GM21528 (cell line): ENCODE results near the gene CHMP1A.

ENCODE experiments used
- ATAC-seq: cut with Tn5 transposase; IDR thresholded peaks from one replicate; pipeline ENCODE4 v1.9.1; 2021; ENCODE audit warnings: mild to moderate bottlenecking, moderate library complexity; ENCODE audit not compliant: unreplicated experiment, low FRiP score

CHMP1A gene

DNA sequence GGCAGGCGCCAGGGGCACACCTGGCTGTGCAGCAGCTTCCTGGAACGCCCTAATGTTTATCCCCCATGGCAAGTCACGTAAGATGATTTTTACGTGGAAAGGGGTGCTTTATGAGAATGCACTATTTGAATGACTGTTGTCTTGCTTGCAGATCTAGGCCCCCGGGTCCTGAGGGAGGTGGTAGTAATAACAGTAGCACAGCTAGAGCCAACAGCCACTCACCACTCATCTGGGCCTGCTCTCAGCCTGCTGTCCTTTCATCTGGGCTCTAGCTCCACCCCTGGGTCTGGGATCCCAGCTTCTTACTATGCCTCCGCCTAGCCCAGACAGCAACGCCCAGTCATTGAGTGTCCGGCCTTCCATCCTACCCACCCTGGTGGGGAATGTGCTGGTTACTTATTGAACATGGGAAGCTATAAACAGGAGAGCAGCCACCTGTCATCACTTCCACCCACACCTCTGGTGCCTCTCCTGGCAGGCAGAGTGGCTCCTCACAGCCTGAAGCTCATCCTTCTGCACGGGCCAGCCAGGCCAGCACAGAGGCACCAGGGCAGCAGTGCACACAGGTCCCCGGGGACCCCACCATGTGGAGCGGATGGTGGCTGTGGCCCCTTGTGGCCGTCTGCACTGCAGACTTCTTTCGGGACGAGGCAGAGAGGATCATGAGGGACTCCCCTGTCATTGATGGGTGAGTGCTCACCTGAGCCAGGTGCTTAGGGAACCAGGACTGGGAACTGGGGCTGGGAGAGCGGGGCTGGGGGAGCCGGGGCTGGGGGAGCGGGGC lies 27.5 kb downstream of the CHMP1A start:
- ATAC-seq = no peak

DNA sequence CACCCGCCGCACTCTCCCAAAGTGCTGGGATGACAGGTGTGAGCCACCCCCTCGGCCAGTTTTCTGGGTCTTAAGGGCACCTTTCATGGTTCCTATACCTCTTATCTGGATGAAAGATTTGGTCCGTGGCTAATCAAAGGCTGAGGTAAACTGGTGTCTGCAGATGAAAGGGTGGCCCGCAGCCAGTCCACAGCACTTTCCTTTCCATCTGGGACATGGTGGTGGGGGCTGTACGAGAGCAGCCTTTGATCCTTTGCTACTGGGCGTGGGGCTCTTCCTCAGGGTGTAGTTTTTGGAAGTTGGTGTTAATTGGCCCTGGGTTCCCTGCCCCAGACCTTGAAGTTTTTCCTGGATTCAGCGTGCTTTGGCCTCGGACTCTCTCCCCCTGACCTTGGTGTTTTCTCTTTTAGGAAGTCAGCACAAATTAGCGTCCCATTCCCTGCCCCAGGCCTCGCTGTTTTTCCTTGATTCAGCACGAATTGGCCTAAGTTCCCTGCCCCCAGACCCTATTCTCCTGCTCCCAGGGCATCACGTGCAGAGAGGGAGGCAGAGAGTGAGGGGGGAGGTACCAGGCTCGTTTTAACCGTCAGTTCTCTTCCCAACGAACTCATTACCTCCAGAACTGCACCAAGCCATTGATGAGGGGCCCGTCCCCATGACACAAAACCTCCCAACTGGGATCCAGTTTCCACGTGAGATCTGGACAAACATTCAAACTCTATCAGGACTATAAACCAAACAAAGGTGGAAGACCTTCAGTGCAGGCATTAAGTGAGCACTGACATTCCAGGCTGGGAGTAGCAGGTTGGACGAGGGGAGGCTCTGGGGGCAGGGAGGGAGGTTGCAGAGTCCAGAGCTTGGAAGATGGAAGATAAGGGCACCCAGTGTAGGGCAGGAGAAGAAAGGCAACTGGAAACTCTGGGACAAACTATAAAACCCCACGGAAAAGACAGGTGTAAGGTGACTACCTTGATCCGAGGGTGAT lies 32.4 kb downstream of the CHMP1A start:
- no peak for ATAC-seq

DNA sequence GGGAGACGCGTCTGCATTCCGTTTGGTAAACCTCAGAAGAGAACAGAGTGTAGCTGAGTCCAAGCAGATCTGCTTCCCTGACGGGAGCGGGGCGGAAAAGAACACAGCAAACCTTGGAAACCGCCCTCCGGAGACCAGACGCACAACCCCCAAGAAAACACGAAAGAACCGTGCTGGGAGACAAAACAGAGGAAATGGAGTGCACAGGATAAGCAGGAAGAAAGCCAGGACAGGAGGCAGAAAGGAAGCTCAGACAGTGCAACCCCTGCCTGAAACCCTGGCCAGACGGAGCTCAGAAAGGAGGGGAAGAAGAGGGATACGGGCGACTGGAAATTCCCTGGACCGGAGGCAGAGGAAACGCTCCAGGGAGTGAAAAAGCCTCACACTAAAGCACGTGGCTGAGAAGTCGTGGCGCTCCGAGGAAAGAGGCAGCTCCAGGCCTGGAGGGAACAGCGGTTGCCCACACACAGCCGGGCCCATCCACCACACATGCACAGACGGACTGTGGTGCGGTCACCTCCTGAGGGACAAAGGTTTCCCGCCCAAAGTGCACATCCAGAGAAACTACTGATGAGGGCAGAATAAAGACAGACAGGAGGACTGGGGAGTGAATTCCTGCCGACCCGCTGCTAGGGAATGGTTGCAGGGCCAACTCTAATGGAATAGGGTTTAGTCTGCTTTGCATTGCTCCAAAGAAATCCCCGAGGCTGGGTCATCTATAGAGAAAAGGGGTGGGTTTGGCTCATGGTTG lies 33.8 kb downstream of the CHMP1A start:
- no peak for ATAC-seq

DNA sequence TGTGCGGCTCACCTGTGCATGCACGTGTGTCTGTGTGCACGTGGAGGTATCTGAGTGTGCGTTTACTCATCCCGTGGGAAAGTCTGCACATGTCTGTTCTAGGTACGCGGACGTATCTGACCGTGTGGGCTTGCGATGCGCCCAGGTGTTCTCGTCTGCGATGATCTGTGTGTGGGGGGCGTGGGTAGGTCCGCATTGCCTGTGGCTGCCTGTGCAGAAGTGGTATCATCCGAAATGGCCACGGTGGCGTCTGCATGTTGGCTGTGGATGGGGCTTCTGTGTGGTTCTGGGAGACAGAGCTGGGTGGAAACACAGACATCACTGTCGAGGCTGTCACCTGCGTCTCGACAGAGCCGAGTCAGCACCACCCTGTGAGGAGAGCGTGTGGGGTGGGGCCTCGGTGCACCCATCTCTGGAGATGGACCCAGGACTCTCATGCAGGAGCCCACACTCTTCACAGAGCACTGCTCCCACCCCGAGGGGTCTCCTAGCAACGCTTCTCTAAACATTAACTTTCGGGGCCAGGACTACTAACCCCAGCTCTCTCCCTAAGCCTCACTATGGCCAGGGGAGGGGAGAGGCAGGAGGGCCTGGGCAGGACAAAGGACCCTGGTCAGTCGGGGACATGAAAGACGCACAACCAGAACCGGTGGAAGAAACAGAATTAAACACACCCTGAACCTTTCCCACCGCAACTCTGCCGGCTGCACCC lies 35.7 kb downstream of the CHMP1A start:
- no peak for ATAC-seq

DNA sequence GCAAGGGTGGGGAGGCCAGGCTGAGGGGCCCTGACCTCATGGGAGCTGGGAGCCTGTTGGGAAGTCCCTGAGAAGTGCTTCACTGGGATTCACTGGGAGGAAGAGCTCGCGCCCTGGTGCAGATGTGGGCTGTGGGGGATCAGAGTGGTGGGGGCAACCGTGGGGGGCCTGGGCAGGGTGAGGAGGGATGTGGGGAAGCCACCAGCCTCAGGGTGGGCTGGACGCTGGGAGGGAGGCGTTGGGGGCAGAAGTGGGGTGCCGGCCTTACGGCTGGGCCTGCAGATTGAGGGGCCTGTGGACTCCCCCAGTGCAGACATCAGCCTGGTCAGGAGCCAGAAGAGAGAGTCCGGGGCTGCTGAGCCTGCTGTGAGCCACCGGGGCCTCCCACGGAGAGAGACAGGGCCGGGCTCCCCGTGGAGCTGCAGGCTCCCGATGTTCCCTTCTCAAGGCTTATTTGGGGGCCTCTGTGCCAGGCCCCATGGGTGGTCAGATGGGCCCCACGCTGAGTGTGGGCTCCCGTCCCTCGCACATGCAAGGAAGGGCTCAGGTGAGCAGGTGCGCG lies 36.3 kb downstream of the CHMP1A start:
- ATAC-seq = no peak

DNA sequence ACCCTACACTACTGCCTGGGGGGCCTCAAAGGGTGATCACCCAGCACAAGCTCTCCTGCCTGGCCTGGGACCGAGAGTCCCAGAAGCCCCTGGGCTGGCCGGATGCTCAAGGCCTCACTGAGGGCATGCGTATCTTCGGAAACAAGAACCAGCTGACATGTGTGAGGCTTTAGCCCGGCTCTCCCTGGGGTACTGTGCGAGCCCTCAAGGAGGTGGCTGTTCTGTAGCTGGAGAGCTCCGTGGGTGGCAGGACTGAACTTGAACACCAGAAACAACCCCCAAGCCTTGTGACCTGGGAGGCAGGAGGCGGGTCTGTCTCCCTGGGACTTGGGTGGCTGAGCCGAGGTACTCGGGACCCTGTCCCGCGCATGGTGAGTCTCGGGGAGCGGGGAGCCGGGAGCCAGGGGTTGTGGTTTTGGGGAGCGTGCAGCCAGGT lies 37.1 kb downstream of the CHMP1A start:
- ATAC-seq = no peak

DNA sequence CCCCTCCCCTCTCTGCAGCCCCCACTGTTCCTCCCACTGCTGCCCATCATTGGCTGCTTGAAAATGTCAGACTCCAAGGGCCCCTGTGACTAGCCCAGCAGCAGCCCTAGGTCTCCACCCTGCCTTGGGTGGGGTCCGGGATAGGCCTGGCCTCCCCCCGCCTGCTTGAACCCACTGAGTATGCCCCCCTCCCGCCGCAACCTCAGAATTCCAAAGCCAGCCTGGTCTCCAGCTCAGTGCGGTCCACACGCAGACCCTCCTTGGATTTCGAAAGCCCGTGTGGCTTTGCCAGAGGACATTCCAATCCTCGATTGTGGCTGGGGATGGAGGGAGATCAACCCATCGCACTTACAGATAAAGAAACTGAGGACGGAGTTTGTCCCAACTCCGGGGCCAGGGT lies 37.7 kb downstream of the CHMP1A start:
- ATAC-seq = no peak

DNA sequence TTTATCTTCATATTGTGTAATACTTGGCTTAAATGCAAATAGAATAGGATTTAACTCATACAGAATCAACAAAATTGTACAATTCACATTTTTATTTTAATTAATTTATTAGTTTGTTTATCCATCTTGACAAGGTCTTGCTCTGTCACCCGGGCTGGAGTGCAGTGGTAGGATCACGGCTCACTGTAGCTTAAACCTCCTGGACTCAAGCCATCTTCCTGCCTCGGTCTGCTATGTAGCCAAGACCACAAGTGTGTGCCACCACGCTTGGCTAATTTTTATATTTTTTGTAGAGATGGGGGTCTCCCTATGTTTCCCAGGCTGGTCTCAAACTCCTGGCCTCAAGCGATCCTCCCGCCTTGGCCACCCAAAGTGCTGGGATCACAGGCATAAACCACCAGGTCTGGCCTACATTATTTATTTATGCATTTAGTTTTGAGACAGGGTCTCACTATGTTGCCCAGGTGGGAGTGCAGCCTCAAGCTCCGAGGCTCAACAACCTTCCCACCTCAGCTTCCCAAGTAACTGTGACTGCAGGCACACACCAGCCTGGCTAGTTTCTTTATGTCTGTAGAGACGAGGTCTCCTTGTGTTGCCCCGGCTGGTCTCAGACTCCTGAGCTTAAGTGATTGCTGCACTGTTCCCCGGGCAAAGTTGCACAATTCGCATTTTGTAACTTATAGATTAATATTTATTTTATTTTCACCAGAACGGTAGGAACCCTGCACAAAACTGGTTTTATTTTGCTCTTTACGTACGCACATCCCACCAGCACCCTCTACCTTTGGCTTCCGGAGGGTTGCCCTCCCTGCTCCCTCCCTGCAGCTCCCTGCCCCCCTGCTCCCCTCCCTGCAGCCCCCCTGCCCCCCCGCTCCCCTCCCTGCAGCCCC lies 39.2 kb downstream of the CHMP1A start:
- no peak for ATAC-seq

DNA sequence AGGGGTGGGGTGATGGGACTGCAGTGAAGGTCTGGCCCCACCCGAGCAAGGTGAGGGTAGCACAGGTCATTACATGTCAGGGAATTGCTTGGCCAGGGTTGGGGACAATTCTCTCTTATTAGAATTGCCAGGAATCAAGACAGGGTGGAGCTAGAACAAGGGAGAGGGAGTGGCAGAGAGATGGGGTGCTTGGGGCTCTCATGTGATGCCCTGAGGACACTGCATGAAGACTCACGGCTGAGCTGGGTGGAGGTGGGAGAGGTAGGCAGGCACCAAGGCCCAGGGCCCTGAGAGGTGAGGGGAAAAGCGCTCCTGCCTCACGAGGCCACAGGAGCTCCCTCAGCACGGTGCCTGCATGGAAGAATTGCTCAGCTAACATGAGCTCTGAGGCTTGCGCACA lies 40.5 kb downstream of the CHMP1A start:
- ATAC-seq = no peak

DNA sequence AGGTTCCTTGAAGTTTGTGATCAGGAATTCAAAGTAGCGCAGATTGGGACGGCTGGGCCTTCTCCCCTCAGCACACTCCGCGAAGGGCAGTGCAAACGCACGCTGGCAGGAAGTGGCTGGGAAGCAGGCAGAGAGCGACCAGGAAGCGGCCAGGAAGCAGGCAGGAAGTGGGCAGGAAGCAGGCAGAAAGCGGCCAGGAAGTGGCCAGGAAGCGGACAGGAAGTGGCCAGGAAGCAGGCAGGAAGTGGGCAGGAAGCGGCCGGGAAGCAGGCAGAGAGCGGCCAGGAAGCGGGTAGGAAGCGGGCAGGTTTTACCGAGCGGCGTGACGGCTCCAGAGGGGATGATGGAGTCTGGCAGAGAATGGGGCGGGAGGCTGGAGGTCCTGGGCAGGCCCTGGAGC lies 40.9 kb downstream of the CHMP1A start:
- ATAC-seq = no peak

DNA sequence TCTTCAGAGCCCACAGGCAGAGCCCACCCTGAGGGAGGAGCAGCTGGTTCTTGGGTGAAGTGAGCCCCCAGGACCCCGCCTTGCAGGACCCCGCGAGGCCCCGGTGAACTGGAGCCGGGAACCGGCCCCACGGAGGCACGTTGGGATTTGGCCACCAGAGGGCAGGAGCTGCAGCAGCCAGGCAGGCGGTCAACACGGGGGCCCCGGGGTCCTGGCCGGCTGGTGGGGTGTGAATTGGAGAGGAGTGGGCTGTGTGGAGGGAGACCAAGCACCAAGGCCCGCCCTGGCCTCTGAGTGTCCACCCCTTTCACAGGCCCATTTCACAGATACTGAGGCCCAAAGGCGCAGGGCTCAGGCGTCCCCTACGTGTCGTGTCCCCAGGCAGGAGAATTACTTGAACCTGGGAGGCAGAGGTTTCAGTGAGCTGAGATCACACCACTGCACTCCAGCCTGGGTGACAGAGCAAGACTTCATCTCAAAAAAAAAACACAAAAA lies 41.9 kb downstream of the CHMP1A start:
- ATAC-seq = no peak

DNA sequence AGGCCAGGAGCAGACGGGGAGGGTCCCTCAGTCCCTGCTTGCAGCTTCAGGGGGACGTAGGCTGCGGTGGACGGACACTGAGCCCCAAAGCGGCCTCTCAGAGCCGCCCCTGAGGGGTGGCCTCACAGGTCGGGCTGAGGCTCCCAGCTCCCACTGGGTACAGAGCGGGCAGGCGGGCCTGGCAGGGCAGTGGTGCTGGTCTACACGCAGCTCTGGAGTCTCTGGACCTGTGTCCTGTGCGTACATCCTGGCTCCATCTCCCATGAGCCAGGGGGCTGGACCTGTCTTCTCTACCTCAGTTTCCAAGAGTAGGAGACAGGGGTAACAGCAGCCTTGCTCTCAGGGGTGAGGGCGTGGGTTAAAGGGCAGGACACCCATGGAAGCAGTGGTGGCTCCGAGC lies 42.3 kb downstream of the CHMP1A start:
- ATAC-seq = no peak

DNA sequence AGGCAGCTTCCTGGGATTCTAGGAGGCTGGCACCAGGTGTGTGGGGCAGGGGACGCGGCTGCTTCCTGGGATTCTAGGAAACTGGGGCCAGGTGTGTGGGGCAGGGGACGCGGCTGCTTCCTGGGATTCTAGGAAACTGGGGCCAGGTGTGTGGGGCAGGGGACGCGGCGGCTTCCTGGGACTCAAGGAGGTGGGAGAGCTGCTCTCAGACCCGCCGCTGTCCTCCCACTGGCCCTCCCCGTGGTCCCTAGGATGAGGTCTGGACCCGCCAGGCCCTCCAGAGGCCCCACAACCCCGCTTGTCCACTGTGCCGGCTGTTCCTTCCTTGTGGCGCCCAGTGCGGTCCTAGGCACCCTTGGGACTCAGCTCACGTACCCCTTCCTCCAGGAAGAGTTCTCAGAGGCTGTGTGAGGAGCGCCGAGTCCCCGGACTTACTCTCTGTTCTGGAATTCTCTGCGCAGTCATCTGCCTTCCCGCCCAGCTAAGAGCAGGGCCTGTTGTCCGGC lies 43.5 kb downstream of the CHMP1A start:
- no peak for ATAC-seq

DNA sequence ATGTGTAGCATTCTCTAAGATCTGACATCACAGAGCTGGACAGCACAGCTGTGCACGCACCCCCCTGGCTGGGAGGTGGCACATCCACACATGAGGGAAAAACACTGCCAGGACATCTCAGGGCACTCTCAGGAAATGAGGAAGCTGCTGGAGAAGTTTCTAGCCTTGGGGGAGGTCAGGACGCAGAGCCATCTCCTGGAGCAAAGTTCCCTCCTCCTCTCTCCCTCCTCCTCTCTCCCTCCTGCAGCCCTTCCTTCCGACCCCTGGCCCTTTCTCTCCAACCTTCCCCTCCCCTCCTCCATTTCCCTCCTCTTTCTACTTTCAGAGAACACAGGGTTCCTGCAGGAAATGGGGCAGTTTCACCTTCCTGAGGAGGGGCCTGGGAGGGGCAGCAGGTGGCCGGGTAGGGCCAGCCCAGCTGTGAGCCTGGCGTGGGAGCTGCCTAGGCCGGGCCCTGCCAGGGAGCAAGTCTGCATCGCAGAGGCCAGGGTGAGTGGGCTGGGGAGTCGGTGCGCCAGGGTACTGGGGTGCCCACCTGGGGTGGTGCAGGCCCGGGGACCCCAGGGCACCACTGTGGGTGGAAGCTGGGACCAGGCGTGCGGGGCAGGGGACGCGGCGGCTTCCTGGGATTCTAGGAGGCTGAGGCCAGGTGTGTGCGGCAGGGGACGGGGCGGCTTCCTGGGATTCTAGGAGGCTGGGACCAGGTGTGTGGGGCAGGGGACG lies 44.1 kb downstream of the CHMP1A start, which contains the start of gene DPEP1:
DPEP1 (plus strand) TSS at position 412 of the 723 bp plus-strand sequence. CDS start 16,769 bp downstream, outside the sequence.
- ATAC-seq = no peak

DNA sequence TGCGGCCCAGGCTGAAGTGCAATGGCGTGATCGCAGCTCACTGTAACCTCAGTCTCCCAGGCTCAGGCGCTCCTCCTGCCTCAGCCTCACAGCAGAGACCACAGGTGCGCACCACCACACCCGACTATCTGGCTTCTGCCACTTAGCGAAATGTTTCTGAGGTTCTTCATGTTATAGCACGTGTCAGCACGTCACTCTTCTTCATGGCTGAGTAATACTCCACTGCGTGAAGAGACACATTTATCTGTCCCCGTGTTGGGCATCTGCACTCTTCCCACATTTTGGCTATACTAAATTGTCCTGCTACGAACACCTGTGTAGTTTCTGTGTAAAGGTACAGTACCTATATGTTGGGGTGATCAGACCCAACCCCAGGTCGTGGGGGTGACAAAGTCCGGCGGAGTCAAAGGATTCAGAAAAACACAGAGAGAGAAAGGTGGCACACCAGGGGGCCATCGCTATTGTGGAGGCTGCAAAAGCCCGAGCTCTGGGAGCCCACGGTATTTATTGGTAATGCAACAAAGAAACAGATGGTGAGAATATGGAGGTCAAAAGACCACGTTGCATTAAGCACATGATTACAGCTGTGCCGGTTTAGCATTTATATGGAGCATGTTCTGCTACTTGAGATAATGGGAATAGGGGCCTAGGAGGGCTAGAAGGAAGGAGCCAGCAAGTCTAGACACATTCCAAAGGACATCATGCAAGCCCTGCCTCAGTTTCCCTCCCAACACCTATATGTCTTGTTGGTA lies 44.9 kb downstream of the CHMP1A start:
- ATAC-seq = no peak

DNA sequence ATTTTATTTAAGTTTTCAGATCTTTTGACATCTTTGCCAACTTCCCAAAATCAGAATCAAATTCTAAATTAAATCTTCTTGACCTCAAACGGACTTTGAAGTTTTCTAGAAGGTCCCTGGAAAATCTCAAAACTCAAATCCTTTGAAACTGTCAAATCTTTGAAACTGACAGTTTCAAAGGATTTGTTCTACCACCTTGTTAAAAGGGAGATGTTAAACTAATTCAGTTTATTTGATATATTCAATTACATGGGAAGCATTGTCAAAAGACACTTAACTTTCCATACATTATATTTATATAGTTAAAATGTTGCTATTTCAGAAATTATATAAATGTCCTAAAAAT lies 47.4 kb downstream of the CHMP1A start:
- no peak for ATAC-seq
